Measurements from ENCODE around the gene SOCS7.

SOCS7 gene

GRCh38 chr17:38369124-38369886 lies 17.7 kb downstream of the SOCS7 start:
- DNase-seq = no peak

GRCh38 chr17:38379448-38379847 lies 27.8 kb downstream of the SOCS7 start:
- no peak for DNase-seq

DNA sequence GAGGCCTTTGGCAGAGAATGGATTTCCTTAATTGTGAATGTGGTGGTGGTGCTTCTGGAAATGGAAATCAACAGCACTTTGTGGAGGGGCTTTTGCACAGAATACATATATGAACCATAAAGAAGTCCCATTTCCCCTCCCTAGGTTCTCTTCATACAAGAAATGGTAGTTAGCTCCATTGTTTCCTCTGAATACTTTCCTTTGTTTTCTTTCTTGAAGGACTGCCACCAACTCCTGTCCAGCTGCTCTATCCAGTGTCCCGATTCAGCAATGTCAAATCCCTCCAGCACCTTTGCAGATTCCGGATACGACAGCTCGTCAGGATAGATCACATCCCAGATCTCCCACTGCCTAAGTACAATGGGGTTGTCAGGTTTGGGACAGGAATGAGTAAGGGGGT lies 43.4 kb downstream of the SOCS7 start:
- DNase-seq = no peak

- DNase-seq = no peak
These were observed 45.6 kb downstream of the SOCS7 start for GRCh38 chr17:38397227-38397626.

- DNase-seq = no peak
These were observed 48.6 kb downstream of the SOCS7 start for GRCh38 chr17:38400286-38400685.

- DNase-seq = no peak
These were observed 49.8 kb downstream of the SOCS7 start for GRCh38 chr17:38401459-38401858.

DNA sequence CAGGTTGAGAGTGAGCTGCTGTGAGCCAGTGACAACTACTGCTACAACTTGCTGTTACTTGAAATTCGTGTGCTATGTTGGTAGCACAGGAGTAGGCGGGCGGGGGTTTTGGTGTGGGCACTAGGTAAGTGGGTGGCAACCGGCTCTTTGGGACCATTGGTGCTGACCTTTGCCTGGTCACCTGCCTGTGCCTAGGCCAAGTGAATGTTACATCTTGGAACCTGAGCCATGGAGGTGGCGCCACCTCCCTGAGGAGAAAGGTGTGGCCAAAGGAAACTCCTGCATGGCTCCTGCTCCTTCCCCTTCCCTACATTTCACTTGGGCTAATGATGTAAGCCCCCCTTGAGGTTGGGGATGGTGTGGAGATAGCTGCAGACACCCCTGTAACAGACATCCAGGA lies 51.3 kb downstream of the SOCS7 start:
- DNase-seq = no peak

DNA sequence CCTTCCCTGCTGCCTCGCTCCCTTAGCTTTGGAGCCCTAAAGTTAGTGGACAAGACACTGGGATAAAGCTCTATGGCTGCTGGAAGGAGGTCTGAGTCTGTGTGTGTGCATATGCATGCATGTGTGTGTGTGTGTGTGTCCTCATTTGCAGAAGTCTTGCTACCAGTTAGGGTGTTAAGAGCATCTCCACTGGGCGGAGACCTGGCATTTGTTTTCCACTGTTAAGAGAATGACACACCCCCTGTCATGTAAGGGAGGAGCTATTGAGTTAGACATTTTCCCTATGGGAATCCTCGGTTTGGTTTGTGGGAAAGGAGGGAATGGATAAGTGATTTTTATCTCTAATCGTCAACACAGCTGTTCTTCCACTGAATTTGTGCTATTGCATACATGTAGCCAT lies 51.8 kb downstream of the SOCS7 start:
- DNase-seq = no peak

GRCh38 chr17:38404174-38404943 lies 52.7 kb downstream of the SOCS7 start:
- no peak for DNase-seq

DNA sequence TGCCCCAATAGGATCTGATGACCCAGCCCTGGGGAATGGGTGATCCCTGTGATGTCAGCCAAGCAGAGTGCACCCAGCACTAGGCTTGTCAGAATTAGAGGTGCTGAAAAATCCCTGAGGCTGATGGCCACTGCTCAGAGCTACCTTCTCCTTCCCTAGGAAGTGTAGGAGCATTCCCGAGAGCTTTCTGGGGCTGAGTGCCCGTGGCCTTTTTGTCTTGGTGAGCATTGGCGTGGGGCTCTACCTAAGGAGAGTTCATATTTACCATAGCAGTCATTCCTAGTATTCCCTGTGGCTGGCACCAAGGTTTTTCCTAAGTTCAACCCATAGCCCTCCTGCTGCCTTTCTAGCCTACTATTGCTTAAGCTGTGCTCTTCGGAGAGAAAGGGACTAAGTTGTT lies 54.0 kb downstream of the SOCS7 start:
- no peak for DNase-seq

- DNase-seq = no peak
These were observed 58.6 kb downstream of the SOCS7 start for GRCh38 chr17:38410201-38410600.

- DNase-seq = peak; percentile 94 to 95
These were observed 63.9 kb downstream of the SOCS7 start for GRCh38 chr17:38415250-38416194.

DNA sequence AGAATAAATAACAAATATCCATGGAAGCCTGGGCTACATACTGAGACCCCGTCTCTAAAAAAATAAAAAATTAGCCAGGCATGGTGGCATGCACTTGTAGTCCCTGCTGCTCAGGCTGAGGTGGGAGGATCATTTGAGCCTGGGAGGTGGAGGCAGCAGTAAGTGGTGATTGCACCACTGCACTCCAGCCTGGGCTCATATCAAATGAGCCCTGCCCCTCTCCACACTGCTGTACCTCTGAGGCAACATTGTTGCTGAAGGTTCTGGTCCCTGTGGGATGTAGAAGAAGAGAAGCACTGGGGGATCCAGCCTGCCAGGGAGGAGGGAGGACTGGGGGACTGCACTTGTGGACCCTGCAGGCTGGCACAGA lies 65.2 kb downstream of the SOCS7 start:
- DNase-seq = no peak

DNA sequence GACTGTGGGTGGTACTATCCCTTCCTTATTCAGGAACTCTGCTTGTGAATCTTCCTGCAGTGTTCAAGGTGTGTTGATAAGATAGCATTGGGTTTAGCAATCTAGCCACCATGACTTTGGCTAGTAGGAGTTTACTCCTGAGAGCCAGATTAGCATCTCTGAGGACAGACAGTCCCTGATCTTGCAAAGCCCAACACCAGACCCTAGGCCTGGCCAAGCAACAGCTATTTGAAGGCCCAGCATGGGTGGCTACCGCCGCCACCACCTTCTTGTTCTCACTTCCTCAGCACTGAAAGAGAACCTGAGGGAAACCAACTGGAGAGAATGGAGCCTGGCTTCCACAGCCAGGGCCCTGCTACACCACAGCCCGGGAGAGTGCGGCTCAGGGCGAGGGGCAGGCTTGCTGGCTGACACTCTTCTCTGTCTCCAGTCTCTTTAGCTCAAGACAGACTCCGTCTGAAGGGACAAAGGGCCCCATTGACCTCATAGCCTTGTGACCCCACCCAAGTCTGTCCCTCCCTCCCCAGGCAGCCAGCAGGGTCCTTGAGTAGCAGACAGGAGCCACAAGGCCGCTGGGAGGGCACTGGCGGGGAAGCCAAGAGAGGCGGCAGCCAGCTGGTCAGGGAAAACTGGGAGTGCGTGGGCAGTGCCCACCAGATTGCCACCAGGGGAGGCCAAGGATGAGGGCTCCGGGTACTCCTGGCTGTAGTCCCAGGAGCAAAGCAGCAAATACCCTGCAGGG lies 65.7 kb downstream of the SOCS7 start:
- DNase-seq = no peak

GRCh38 chr17:38418062-38418692 lies 66.5 kb downstream of the SOCS7 start:
- no peak for DNase-seq

DNA sequence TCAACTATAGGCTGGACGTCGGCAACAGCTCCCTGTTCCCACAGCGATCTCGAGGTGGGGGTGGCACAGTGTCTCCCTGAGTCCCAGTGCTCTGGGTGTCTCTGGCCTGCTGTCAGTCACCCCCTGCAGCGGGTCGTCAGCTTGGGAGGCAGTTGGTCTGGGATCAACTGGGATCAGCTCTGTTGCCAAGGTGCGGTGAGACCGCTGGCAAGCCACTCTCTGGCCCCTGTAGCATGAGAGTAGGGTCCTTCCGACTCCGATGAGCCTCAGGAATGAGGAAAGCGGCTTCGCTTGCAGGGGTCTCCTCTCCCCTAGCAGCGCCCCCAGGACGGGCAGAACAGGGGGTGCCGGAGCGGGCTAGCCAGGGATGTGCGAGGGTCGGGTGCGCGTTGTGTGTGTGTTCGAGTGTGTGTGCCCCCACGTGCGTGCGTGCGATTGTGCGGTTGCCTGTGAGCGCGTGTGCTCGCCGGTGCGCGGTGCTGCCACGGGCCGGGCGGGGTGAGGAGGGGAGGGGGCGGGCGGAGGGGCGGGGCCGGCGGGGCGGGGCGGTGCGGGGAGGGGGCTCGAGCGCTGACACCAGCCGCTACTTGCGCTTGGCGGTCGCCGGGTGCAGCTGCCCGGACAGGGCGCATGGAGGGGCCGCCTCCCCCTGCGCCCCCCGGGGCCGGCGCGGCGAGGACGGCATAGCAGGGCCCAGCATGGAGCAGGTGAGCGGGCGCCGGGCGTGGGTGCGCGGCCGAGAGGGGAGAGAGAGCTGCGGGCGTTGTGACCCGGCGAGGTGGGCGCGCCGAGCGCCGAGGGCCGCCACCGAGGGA lies 67.3 kb downstream of the SOCS7 start:
- DNase-seq = peak in 1 of 2 experiments; percentile 17

- no peak for DNase-seq
These were observed 67.9 kb downstream of the SOCS7 start for GRCh38 chr17:38419508-38419981.

GRCh38 chr17:38420518-38420917 lies 68.9 kb downstream of the SOCS7 start:
- DNase-seq = no peak

GRCh38 chr17:38421171-38421841 lies 69.7 kb downstream of the SOCS7 start:
- DNase-seq = no peak
